IPS DF 6.9 (cell line): ENCODE measurements around the gene FAM161A.

Experiments used
- DNase-seq: peaks from one replicate; pipeline ENCODE4 v3.0.0-alpha.2; 2013; ENCODE audit warnings: low read depth, low spot score
- H3K27ac ChIP-seq: one replicate; pipeline ENCODE4 v1.5.1; 2013; ENCODE audit warnings: low read length, control low read depth
- H3K27me3 ChIP-seq: 2 replicates; pipeline ENCODE4 v1.6.1; 2013; ENCODE audit warnings: mild to moderate bottlenecking, low read length; ENCODE audit not compliant: control insufficient read depth, insufficient read depth
- H3K36me3 ChIP-seq: 2 replicates; pipeline ENCODE4 v1.6.1; 2013; ENCODE audit warnings: low read length; ENCODE audit not compliant: control insufficient read depth, insufficient read depth
- H3K4me1 ChIP-seq: 2 replicates; pipeline ENCODE4 v1.6.1; 2013; ENCODE audit warnings: low read length; ENCODE audit not compliant: control insufficient read depth, insufficient read depth
- H3K4me3 ChIP-seq: 2 replicates; pipeline ENCODE4 v1.5.1; 2013; ENCODE audit warnings: mild to moderate bottlenecking, low read length
- H3K9me3 ChIP-seq: 2 replicates; pipeline ENCODE4 v1.6.1; 2013; ENCODE audit warnings: low read length, inconsistent platforms; ENCODE audit not compliant: control insufficient read depth, insufficient read depth
- WGBS: extraction: QIAGEN DNeasy Blood & Tissue Kit; methylation state at CpG from one replicate; pipeline ENCODE4 v1.1.7; 2013; ENCODE audit warnings: mixed read lengths, missing lambda C conversion rate; ENCODE audit not compliant: insufficient read length, insufficient coverage; 5-methylcytosine and 5-hydroxymethylcytosine counted together

Gene FAM161A

DNA sequence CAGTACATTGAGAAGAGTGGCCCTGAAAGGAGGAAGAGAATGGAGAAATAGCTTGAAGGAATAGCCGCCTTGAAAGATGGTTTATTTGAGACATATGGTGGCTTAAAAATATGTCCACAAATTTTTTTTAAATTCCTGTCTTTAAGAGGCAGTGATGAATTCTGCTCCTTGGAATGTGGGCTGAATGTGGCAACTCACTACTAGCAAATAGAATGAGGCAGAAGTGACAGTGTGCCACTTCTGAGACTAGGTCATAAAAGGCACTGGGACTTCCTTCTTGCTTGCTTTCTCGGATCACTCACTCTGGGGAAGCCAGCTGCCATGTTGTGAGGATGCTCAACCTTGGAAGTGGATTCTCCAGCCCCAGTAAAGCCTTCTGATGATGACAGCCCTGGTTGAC, 67.0 kb downstream of the FAM161A start:
- WGBS, result no CpG with 5 or more reads among the region's 2 CpGs
- Histone ChIP-seq H3K4me1 (no peaks in the 10 kb centered on the region), H3K36me3 (no peaks in the 10 kb centered on the region), H3K4me3 (no peak overlapping the region), H3K27me3 (no peaks in the 10 kb centered on the region), H3K9me3 (no peaks in the 10 kb centered on the region), H3K27ac (no peak overlapping the region)
- DNase-seq, result no peak

DNA sequence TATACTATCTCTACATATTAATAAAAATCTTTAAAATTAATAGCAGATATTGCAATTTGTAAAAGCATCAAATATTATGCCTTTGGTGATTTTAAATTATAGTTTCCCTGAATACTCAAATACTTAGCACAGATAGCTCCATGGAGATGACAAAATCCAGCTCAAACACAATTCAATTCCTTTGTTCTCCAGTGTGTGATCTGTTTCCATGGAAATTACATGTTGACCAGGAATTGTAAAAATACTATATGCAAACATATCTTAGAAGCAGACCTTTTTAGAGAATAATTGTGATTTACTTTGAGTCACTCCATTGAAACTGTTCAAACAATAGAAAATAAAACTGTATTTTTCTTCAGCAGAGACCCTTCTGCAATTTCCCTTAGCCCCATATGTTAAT, 68.3 kb downstream of the FAM161A start:
- Histone ChIP-seq H3K27me3 (no peaks in the 10 kb centered on the region), H3K27ac (no peak overlapping the region), H3K4me3 (no peak overlapping the region), H3K36me3 (no peaks in the 10 kb centered on the region), H3K4me1 (no peaks in the 10 kb centered on the region), H3K9me3 (no peaks in the 10 kb centered on the region)
- DNase-seq, result no peak

DNA sequence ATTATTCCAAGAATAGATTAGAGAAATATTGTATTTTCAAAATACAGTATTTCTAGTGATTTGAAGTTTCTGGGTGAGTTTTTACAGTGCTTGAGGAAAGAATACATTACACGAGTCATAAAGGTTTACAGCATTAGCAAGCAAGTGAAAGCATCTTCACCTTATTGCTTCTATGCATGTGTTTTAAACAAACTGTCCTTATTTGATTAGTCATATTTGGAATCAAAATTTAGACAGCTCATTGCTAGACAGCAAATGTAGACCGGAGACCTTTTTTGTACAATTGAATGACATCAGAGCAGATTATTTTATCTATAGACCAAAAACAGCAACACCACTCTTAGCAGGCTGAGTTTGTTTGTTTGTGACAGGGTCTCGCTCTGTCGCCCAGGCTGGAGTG, 69.2 kb downstream of the FAM161A start:
- DNase-seq, result no peak
- Histone ChIP-seq H3K27ac (no peak overlapping the region), H3K27me3 (no peaks in the 10 kb centered on the region), H3K4me3 (no peak overlapping the region), H3K4me1 (no peaks in the 10 kb centered on the region), H3K36me3 (no peaks in the 10 kb centered on the region), H3K9me3 (no peaks in the 10 kb centered on the region)
- no CpG with 5 or more reads among the region's 4 CpGs for WGBS

DNA sequence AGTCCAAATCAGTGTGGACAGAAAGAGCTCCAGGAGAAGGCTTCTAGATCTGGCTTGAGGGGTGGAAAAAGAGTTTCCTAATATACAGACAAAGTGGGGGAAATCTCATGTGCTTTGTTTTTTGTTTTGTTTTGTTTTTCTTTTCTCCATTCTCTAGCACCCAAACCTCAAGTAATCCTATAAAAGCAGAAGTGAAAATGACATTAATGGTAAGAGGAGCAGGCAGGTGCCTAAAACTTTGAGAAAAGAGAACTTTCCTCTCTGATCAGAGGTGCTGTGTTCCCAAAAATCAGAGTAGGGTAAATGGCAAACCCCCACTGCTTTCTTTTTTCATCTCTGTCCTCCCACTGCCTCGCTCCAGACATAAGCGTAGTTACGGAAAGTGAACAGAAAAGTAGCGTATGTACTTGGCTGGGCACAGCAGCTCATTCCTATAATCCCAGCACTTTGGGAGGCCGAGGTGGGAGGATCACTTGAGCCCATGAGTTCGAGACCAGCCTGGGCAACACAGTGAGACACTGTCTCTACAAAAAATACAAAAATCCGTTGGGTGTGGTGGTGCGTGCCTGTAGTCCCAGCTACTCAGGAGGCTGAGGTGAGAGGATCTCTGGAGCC, 77.8 kb downstream of the FAM161A start:
- DNase-seq, result no peak
- no CpG with 5 or more reads among the region's 8 CpGs for WGBS
- Histone ChIP-seq H3K27ac (no peak overlapping the region), H3K9me3 (no peaks in the 10 kb centered on the region), H3K36me3 (no peaks in the 10 kb centered on the region), H3K4me3 (no peak overlapping the region), H3K4me1 (no peaks in the 10 kb centered on the region), H3K27me3 (no peaks in the 10 kb centered on the region)
